Activated CD8-positive, alpha-beta memory T cell treated with anti-CD3 and anti-CD28 coated beads for 24 hours (primary cell): ENCODE measurements around the gene SKIDA1.
"Not testable (repeated sequence)": the region's sequence is repeated elsewhere in the genome, so short reads cannot be mapped to it uniquely, and the experiment has no call there.

Experiments
- DNase-seq: peaks from one replicate; pipeline ENCODE4 v3.0.0-alpha.2; 2020

SKIDA1 gene

GRCh38 chr10:21525367-21526187 lies at the start of gene SKIDA1:
Gene SKIDA1, minus strand, starts transcription at chr10:21525682. Its CDS starts 7,860 bp downstream, at chr10:21517822.
- no peak for DNase-seq

GRCh38 chr10:21574514-21574913 lies 49.0 kb upstream of the SKIDA1 start:
- not testable (repeated sequence) for DNase-seq

GRCh38 chr10:21572578-21572977 lies 47.1 kb upstream of the SKIDA1 start:
- DNase-seq, result no peak

GRCh38 chr10:21570761-21571521 lies 45.5 kb upstream of the SKIDA1 start:
- DNase-seq, result no peak

GRCh38 chr10:21558984-21559383 lies 33.5 kb upstream of the SKIDA1 start:
- not testable (repeated sequence) for DNase-seq

GRCh38 chr10:21556527-21556926 lies 31.0 kb upstream of the SKIDA1 start:
- no peak for DNase-seq

- DNase-seq, result no peak
These were observed 27.2 kb upstream of the SKIDA1 start for GRCh38 chr10:21552638-21553037.

GRCh38 chr10:21547246-21547645 lies 21.8 kb upstream of the SKIDA1 start:
- no peak for DNase-seq

GRCh38 chr10:21540701-21541100 lies 15.2 kb upstream of the SKIDA1 start:
- not testable (repeated sequence) for DNase-seq

- peak; percentile 41 for DNase-seq
These were observed 11.4 kb upstream of the SKIDA1 start for GRCh38 chr10:21536874-21537273.

- DNase-seq, result peak; percentile 35
These were observed 10.5 kb upstream of the SKIDA1 start for GRCh38 chr10:21535976-21536375.

- DNase-seq, result peak; percentile 55
These were observed 10.0 kb upstream of the SKIDA1 start for GRCh38 chr10:21535494-21535965.

- peak; percentile 76 for DNase-seq
These were observed 9.4 kb upstream of the SKIDA1 start for GRCh38 chr10:21534604-21535493.

GRCh38 chr10:21534280-21534586 lies 8.8 kb upstream of the SKIDA1 start:
- no peak for DNase-seq

- DNase-seq, result peak; percentile 92
These were observed 8.2 kb upstream of the SKIDA1 start, which contains the start of gene MLLT10 for GRCh38 chr10:21533467-21534279. Gene MLLT10, plus strand, starts transcription at chr10:21534232. Its CDS starts 413 bp downstream, at chr10:21534645.

GRCh38 chr10:21532694-21533466 lies 7.4 kb upstream of the SKIDA1 start:
- DNase-seq, result no peak

GRCh38 chr10:21531164-21531563 lies 5.7 kb upstream of the SKIDA1 start:
- no peak for DNase-seq

- DNase-seq, result no peak
These were observed 5.2 kb upstream of the SKIDA1 start for GRCh38 chr10:21530641-21531040.

GRCh38 chr10:21530168-21530567 lies 4.7 kb upstream of the SKIDA1 start:
- no peak for DNase-seq

- DNase-seq, result no peak
These were observed 3.8 kb upstream of the SKIDA1 start for GRCh38 chr10:21529032-21529910.
